Measurements from ENCODE around the gene TRPM6.

The TRPM6 gene

DNA sequence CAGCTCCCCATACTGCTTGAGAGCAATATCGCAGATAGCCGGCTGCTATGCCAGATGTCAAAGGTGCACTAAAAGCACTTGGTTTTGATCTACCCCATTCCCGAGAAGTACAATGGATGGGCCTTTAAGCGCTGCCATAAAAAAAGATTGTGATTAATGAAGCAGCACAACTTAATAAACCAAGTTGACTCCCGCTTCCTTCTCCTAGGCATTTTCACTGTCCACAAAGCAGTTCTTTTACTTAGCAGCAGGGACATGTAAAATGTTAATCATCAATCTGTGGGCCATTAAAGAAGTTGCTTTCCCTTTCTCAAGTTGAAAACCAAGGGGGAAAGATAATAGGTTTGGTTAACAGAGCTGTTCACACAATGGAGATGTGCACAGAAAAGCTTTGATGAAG lies 176.4 kb downstream of the TRPM6 start:
- DNase-seq (ENCODE audit: low spot score) = no peak

GRCh38 chr9:74697535-74697934 lies 190.2 kb downstream of the TRPM6 start:
- no peak for DNase-seq (ENCODE audit: low spot score)

GRCh38 chr9:74696520-74696919 lies 191.2 kb downstream of the TRPM6 start:
- DNase-seq (ENCODE audit: low spot score) = no peak

- DNase-seq (ENCODE audit: low spot score) = peak; percentile 6
Measured at GRCh38 chr9:74691058-74691457, 196.7 kb downstream of the TRPM6 start.

GRCh38 chr9:74683322-74683721 lies 204.4 kb downstream of the TRPM6 start:
- no peak for DNase-seq (ENCODE audit: low spot score)

- DNase-seq (ENCODE audit: low spot score) = no peak
Measured at GRCh38 chr9:74681906-74682305, 205.8 kb downstream of the TRPM6 start.

GRCh38 chr9:74674077-74674476 lies 213.6 kb downstream of the TRPM6 start:
- DNase-seq (ENCODE audit: low spot score) = no peak
